NOMO-1 (cell line): ENCODE measurements around the gene BIN2.
"Not testable (repeated sequence)": the region's sequence is repeated elsewhere in the genome, so short reads cannot be mapped to it uniquely, and the experiment has no call there.

Experiments
- DNase-seq, 2 experiments: peaks; one replicate each; lab custom pipeline; 2025; ENCODE audit not compliant: unreplicated experiment in 2 of 2; lab: John Stamatoyannopoulos, UW

BIN2 gene

DNA sequence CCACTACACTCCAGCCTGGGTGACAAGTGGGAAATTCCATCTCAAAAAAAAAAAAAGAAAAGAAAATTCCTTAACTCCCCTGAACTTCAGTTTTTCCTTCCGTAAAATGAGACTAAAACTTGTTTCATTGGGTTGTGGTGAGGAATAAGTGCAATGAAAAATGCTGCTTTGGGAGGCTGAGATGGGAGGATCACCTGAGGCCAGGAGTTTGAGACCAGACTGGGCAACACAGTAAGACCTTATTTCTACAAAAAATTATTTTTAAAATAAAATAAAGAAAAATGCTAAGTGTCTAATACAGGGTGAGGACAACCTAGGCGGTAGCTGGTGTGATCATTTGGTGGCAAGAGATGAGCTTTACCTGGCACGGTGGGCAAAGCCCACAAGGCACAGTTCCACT is 60.6 kb downstream of the BIN2 start:
- no peak for DNase-seq

DNA sequence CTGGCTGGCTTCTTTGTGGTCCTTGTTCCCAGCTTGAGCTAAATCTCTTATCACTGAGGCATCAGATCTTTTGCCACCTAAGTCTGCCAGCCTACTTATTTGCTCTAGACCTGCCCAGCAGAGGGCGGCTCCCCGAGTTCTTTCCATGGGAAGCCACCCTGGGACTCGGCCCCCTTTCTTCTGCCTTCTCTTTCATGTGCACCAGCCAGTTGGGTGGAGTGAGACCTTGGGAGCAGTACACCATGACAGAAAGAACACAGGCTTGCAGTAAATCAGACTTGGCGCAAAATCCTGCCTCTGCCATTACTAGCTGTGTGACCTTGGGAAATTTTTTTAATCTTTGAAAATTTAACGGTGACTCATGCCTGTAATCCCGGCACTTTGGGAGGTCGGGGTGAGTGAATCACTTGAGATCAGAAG is 61.2 kb downstream of the BIN2 start:
- peak in 1 of 2 experiments; percentile 44 for DNase-seq

DNA sequence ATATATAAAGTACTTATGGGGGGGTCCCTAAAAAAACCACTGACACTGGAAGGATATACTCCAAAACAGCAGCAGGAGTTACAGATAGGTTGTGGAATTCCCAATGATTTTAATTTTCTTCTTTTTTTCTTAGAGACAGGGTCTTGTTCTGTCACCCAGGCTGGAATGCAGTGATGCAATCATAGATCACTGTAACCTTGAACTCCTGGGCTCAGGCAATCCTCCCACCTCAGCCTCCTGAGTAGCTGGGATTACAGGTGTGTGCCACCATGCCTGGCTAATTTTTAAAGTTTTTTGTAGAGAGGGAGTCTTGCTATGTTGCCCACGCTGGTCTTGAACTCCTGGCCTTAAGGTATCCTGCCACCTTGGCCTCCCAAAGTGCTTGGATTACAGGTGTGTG is 64.4 kb downstream of the BIN2 start:
- DNase-seq = not testable (repeated sequence)

DNA sequence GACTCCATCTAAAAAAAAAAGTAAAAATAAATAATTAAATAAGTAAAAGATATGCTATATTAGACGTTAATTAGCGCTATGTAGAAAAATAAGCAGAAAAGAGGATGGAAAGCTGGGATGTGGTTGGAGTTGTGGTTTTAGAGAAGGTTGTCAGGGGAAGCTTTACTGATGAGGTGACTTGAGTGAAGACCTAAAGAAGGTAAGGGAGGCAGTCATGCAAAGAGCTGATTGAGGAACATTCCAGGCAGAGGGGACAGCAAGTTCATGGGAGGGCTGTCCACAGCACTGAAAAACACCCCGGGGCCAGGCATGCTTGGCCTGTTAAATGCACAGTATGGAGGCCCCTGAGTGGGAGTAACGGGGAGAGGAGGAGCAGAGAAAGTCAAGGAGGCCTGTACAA is 69.4 kb downstream of the BIN2 start:
- DNase-seq = no peak

DNA sequence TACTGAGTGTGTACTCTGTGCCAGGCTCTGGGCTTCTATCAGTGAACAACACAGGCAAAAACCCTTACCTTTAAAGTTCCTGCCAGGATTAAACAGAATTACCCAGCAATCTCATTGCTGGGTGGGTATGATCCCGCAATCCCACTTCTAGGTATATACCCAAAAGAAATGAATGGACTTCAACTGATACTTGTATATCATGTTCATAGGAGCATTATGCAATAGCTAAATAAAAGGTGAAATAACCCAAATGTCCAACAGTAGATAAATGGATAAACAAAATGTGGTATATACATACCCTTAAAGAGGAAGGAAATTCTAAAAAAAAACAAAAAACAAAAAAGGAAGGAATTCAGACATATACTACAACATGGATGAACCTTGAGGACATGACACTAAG is 70.7 kb downstream of the BIN2 start:
- DNase-seq = no peak

DNA sequence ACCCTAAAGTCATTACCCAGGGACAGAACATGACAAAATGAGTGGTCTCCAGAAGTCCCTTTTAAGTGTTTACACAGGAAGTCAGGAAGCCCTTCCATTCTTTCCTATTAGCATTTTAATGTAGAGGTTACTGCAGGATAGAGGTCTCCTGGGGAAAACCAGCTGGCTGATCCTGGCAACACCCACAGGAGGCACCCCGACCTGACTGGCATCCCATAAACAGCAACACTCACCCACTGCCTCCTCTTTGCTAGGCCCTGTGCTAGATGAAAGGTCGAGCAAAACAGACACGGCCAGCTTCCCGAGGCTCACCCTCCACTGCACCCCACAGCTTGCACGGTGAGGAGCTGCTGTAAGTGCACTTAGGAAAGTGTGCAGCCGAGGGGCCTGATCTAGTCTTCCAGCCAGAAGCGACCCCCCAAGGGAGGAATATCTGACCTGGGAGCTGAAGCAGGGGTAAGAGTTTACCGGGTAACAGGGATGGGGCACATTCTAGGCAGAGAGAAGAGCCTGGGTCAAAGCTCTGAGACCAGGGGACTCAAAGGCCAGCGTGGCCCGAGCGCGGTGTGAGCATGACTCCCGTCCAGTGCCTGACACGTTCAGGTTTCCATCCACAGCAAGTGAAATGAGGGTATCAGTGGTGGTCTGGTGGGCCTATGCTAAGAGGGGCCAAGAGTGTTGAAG is 76.3 kb downstream of the BIN2 start:
- DNase-seq = no peak

DNA sequence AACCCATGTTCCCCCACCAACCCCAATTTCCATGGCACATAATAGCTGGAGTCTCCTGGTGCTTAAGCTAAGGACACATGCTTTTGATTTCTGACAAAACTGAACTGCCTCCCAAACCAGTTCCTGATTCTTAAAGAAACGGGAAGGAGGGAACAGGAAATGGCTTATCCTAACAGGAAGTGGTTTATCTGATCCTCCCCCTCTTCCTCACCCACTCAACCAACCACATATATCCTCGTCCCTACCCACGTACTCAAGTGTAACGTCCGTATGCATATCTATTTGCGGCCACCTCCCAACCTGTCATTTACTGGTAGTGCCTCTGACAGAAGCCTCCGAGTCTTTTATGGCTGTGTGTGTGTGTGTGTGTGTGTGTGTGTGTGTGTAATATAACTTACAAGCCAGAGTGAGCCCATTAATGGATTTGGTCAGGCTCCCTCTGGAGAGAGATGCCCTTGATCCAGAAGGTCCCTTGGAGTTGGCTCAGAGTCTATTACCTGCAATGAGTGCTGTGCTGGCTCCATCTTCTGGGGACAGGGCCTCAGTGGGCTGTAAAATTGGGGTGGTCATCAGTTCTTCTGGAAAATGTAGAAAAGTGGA is 77.6 kb downstream of the BIN2 start:
- peak; percentile 86 to 92 for DNase-seq

DNA sequence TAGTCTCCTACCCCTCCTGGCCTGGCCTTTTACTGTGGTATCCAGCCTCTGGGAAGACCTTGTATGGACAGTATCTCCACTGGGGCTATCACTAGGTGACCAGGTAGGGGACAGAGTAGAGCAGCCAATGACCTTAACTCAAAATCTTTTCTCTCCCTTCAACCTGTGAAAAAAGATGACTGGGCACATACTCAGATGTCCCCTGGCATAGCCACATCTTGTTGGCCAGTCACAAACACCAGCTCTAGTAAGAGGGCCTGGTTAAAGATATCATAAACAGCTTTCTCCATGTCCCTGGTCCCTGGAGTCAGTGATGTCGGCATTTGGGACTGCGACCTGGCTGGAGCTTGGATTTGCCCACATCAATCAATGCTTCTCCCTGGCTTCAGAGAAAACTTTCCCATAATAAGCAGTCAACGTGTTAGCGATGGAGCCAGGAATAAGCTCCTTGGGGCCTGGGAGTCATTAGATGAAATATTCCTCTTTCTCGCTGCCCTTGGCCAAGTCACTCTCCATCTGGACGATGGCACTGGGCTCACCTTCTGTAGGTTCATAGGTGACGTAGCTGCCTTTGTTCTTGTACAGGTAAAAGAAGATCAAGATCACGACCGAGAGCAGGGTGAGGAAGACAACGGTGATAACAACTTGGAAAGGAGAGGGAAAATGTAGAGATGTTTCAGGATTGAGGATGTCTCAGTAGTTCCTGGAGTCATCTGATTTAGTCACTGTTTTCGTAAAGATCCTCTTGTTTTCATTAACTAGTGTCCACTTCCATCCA is 78.3 kb downstream of the BIN2 start:
- DNase-seq = no peak

DNA sequence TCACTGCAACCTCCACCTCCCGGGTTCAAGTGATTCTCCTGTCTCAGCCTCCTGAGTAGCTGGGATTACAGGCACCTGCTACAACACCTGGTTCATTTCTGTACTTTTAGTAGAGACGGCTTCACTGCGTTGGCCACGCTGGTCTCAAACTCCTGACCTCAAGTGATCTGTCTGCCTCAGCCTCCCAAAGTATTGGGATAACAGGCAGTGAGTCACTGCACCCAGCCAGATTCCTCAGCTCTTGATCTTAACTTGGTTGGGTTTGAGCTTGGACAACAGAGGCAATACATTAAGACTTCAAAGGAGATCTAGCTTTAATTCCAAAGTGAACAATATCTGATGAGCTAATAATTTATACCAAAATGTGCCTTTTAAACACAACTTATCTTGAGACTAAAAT is 79.7 kb downstream of the BIN2 start:
- DNase-seq = no peak

DNA sequence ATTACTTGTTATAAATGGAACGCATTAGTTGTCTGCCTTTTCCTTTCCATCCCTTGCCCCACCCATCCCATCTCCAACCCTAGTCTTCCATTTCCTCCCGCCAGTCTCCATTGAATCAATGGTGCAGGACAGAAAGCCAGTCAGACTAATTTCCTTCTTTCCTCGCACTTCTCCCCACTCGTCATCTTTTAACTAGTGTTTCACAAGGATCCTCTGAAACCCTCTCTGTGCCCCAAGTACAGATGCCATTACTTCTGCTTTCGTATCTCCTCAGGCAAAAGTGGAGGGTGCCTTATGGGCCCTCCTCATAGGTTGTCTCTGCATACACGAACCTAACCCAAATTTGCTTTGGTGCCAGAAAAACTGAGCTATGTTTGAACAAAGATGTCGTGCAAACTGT is 81.1 kb downstream of the BIN2 start:
- peak; percentile 87 to 95 for DNase-seq

DNA sequence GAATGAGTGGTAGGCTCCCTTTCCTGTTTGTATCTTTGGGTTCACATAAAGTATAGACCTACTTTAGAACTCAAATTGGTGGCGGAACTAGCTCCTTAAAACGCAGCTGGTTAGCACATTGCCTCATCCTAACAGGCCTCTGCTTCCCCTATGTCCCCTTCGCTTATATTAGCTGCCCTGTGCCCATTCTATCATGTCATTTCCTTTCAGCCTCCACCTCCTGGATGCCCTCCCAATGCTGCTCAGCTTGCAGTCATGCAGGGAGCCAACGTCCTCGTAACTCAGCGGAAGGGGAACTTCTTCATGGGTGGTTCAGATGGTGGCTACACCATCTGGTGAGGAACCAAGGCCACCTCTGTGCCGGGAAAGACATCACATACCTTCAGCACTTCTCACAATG is 81.9 kb downstream of the BIN2 start:
- DNase-seq = peak; percentile 89 to 94

DNA sequence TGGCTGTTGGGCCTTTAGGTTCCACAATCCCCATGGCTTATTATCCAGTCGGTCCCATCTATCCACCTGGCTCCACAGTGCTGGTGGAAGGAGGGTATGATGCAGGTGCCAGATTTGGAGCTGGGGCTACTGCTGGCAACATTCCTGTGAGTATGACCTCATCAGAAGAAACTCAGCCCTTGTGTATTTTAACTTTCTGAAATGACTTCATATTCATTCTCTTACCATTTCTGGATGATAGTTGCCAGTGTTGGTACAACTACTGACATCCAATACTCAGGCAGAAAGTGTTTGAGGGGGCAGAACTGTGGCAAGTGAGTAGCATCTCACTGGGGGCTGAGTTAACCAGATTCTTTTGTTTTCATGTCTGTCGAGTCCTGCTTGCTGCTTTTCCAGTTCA is 83.0 kb downstream of the BIN2 start:
- no peak for DNase-seq

DNA sequence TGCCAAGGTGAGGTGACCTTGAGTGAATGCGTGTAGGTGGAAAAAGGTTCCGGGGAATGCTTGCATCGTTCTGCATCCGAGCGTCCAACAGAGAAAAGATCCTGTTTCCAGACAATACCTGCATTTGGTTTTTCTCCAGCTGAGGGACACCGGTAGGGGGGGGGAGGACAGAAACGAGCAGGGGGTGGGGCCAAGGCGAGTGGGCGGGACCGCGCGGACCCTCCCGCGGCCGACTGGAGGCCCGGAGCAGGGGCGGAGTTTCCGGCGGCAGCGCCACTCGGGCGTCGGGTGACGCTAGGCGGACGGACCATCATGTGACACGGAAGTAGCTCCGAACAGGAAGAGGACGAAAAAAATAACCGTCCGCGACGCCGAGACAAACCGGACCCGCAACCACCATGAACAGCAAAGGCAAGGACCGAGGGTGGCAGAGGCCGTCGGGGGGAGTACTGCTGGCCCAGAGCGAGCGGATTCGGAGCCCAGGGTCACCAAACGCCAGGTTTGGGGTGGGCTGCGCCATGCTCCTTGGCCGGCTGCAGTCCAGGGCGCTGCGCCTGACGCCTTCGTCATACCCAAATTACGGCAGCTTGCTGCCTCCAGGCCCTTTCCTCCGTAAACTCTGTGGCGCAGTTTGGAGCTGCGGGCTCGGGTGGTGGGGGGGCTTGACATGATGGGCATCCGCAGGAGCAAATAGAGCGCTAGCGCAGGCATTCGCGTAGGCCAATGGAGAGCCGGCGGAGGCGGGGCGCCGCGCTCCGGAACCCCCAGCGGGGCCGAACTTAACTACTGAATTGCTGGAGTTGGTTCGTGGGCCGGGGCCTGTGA is 85.3 kb downstream of the BIN2 start, which contains the start of gene DAZAP2:
TSS of gene DAZAP2 (plus strand) at position 317 of the 825 bp plus-strand sequence. CDS start at position 399, 82 bp downstream.
- peak; percentile 90 to 93 for DNase-seq

DNA sequence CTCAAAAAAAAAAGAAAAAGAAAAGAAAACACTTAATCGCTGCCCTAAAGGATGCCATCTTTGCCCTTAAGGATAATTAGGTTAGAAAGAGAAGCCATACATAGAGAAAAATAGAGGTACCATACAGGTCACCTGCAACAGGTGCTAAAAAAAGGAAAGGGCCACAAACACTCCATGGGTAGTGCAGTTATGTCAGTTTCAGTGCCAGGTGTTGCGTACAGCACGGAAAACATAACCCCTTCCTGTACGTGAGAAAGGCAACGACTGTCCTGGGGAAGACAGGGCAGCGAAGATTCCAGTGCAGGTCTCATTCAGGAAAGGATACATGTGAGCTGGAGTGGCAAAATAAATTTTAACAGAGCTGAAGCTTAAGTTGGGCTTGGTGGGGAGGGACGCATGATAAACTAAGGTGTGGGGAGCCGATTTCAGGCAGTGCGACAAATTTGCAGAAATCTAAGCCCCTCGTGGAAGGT is 85.9 kb downstream of the BIN2 start:
- DNase-seq = no peak

DNA sequence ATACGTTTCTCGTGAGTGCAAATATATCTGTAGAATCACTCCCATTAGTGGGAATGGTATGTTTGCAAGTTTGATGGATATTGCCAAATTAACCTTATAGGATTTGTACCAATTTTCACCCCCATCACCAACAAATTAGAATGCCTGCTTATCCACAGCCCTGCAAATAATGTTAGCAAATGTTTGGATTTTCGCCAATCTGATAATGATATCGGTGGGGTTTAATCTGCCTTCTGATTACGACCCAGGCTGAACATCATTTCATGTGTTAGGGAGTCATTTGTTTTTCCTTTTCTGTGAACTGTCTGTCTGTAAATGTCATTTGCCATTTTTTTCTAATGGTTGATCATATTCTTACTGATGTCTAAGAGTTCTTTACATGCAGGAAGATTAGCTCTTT is 89.4 kb downstream of the BIN2 start:
- DNase-seq = no peak

DNA sequence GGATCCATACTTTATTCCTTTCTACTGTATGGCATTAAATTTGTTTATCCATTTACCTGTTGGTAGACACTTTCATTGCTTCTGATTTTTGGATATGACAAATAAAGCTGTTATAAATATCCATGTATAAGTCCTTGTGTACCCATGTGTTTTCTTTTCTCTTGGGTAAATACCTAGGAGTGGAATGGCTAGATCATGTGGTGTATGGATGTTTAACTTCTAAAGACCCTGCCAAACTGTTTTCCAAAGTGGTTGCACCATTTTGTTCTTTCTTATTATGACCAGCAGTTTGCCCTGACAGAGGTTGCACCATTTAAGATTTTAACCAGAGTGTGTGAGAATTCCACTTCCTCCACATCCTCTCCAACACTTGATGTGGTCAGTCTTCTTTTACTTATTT is 91.3 kb downstream of the BIN2 start:
- DNase-seq = no peak
